GM23338 (cell line): Measurements from ENCODE around the gene HDHD3. TPM values are rescaled to one million over a fixed set of nuclear protein-coding genes. Genes with fewer than 3 reads are reported as not detected.

Source experiments
- ATAC-seq: fragments of 200-7000 bp; cut with Tn5 transposase; 3 replicates; pipeline ENCODE4 v1.9.1; 2020
- DNase-seq: peaks from one replicate; pipeline ENCODE4 v3.0.0-alpha.2; 2015; ENCODE audit warnings: low spot score
- H2AFZ ChIP-seq: fragments of 200-600 bp; sonication (generic); 2 replicates; pipeline ENCODE4 v1.8.0; 2016; ENCODE audit warnings: antibody characterized with exemption, mild to moderate bottlenecking, moderate library complexity
- H3F3A ChIP-seq: fragments of 200-600 bp; sonication (generic); replicated peaks from 2 replicates; pipeline ENCODE4 v1.8.0; 2017; ENCODE audit warnings: antibody characterized with exemption, mixed run types, low read depth
- H3K27ac ChIP-seq: fragments of 200-600 bp; sonication (generic); 2 replicates; pipeline ENCODE4 v1.6.1; 2016; ENCODE audit warnings: low read depth
- H3K27me3 ChIP-seq: fragments of 200-600 bp; sonication (generic); 2 replicates; pipeline ENCODE4 v1.8.0; 2016; ENCODE audit warnings: mild to moderate bottlenecking, mixed run types, moderate library complexity; ENCODE audit not compliant: insufficient read depth
- H3K36me3 ChIP-seq: fragments of 200-600 bp; sonication (generic); 2 replicates; pipeline ENCODE4 v1.8.0; 2016; ENCODE audit warnings: mild to moderate bottlenecking; ENCODE audit not compliant: insufficient read depth
- H3K4me1 ChIP-seq: fragments of 200-600 bp; sonication (generic); 2 replicates; pipeline ENCODE4 v1.8.0; 2016; ENCODE audit warnings: mild to moderate bottlenecking, moderate library complexity; ENCODE audit not compliant: insufficient read depth
- H3K4me2 ChIP-seq: fragments of 200-600 bp; sonication (generic); 2 replicates; pipeline ENCODE4 v1.7.1; 2017; ENCODE audit warnings: mixed run types
- H3K4me3 ChIP-seq: fragments of 200-600 bp; sonication (generic); 2 replicates; pipeline ENCODE4 v1.6.1; 2016; ENCODE audit warnings: mixed run types
- H3K79me2 ChIP-seq: fragments of 200-600 bp; sonication (generic); replicated peaks from 2 replicates; pipeline ENCODE4 v1.8.0; 2017; ENCODE audit warnings: mild to moderate bottlenecking; ENCODE audit not compliant: insufficient read depth
- H3K9me2 ChIP-seq: fragments of 200-600 bp; sonication (generic); 2 replicates; pipeline ENCODE4 v1.8.0; 2017; ENCODE audit not compliant: insufficient read depth
- H4K20me1 ChIP-seq: fragments of 200-600 bp; sonication (generic); replicated peaks from 2 replicates; pipeline ENCODE4 v1.8.0; 2017; ENCODE audit warnings: mild to moderate bottlenecking; ENCODE audit not compliant: insufficient read depth
- H3K27ac Mint-ChIP-seq: 2 replicates; pipeline ENCODE4 v1.8.0; 2020; ENCODE audit warnings: inconsistent platforms, mild to moderate bottlenecking, moderate library complexity, mixed read lengths
- H3K27me3 Mint-ChIP-seq: 3 replicates; pipeline ENCODE4 v1.8.0; 2022; ENCODE audit warnings: low read depth, mild to moderate bottlenecking, moderate library complexity, mixed read lengths, inconsistent platforms; ENCODE audit not compliant: insufficient read depth, poor library complexity
- H3K36me3 Mint-ChIP-seq: 3 replicates; pipeline ENCODE4 v1.8.0; 2021; ENCODE audit warnings: low read depth, mild to moderate bottlenecking, inconsistent platforms, moderate library complexity, mixed read lengths
- H3K4me1 Mint-ChIP-seq: 3 replicates; pipeline ENCODE4 v1.8.0; 2020; ENCODE audit warnings: mild to moderate bottlenecking, inconsistent platforms, mixed read lengths
- H3K4me3 Mint-ChIP-seq: 3 replicates; pipeline ENCODE4 v1.8.0; 2021; ENCODE audit warnings: moderate library complexity, mild to moderate bottlenecking, inconsistent platforms, mixed read lengths
- H3K9me3 Mint-ChIP-seq: 3 replicates; pipeline ENCODE4 v1.8.0; 2020; ENCODE audit warnings: moderate library complexity, mild to moderate bottlenecking, inconsistent platforms, mixed read lengths
- CREB1 ChIP-seq: fragments of 250-450 bp; sonication (Bioruptor Pico); IDR thresholded peaks from 2 replicates; pipeline ENCODE4 v1.5.0; 2020; ENCODE audit warnings: low read depth, mild to moderate bottlenecking, moderate library complexity
- ETS1 ChIP-seq: IDR thresholded peaks from 2 replicates; pipeline ENCODE4 v1.6.1; 2016; ENCODE audit warnings: antibody characterized with exemption
- EZH2 ChIP-seq: fragments of 200-600 bp; sonication (generic); IDR thresholded peaks from one replicate; pipeline ENCODE4 v1.8.0; 2017; ENCODE audit warnings: antibody characterized with exemption, mild to moderate bottlenecking, low read depth; ENCODE audit not compliant: unreplicated experiment
- EZH2phosphoT487 ChIP-seq: fragments of 200-600 bp; sonication (generic); IDR thresholded peaks from one replicate; pipeline ENCODE4 v1.8.1; 2018; ENCODE audit warnings: antibody characterized with exemption; ENCODE audit not compliant: unreplicated experiment
- JUNB ChIP-seq: IDR thresholded peaks from one replicate; pipeline ENCODE4 v1.6.1; 2016; ENCODE audit warnings: antibody characterized with exemption; ENCODE audit not compliant: unreplicated experiment
- NANOG ChIP-seq: IDR thresholded peaks from 2 replicates; pipeline ENCODE4 v1.6.1; 2016; ENCODE audit warnings: antibody characterized with exemption, borderline replicate concordance
- POLR2AphosphoS5 ChIP-seq: IDR thresholded peaks from 2 replicates; pipeline ENCODE4 v1.6.1; 2016; ENCODE audit warnings: antibody characterized with exemption, low read depth
- REST ChIP-seq: IDR thresholded peaks from one replicate; pipeline ENCODE4 v1.6.1; 2018; ENCODE audit warnings: antibody characterized with exemption; ENCODE audit not compliant: unreplicated experiment
- STAT1 ChIP-seq: IDR thresholded peaks from one replicate; pipeline ENCODE4 v1.6.1; 2016; ENCODE audit warnings: antibody characterized with exemption; ENCODE audit not compliant: unreplicated experiment
- ZNF114 ChIP-seq: fragments of 250-450 bp; sonication (Bioruptor Pico); IDR thresholded peaks from 2 replicates; pipeline ENCODE4 v1.5.0; 2020; ENCODE audit warnings: mild to moderate bottlenecking, moderate library complexity
- ZNF331 ChIP-seq: fragments of 250-450 bp; sonication (Bioruptor Pico); IDR thresholded peaks from 2 replicates; pipeline ENCODE4 v1.5.0; 2020; ENCODE audit warnings: low read depth, mild to moderate bottlenecking, moderate library complexity
- ZNF462 ChIP-seq: fragments of 250-450 bp; sonication (Bioruptor Pico); IDR thresholded peaks from 2 replicates; pipeline ENCODE4 v1.5.0; 2020; ENCODE audit warnings: mild to moderate bottlenecking, moderate library complexity
- polyA plus RNA-seq: library from polyadenylated mRNA; unstranded; fragments of >200 nt; fragmentation: Nextera tagmentation; extraction: Ambion mirVana; gene quantifications from 2 replicates; pipeline ENCODE4 v1.2.1, GENCODE V29; 2016
- total RNA-seq: library from RNA; depleted of rRNA; stranded (reverse); fragments of >200 nt; shearing (Covaris generic); gene quantifications from 2 replicates; pipeline ENCODE4 v1.2.3, GENCODE V29; 2014
- TF ChIP-seq, protein P1 (sequence below), 2 experiments: fragments of 200-600 bp in 1 of 2; sonication (generic) in 1 of 2; conservative IDR thresholded peaks; 2 replicates each; pipeline versions ENCODE4 v1.5.1 to v1.6.1; 2016 to 2017; ENCODE audit warnings: antibody characterized with exemption in 2 of 2, low read depth in 2 of 2, mild to moderate bottlenecking in 2 of 2, moderate library complexity in 1 of 2

HDHD3 gene
- total and polyA plus RNA-seq, 2 experiments from 2014 or later: 9.5 to 17.7 TPM

GRCh38 chr9:113363336-113363735 is 13.4 kb downstream of the HDHD3 start:
- ATAC-seq (no peak), DNase-seq (no peak)
- Histone ChIP-seq H4K20me1 (no peaks in the 10 kb centered on the region), H3K79me2 (no peaks in the 10 kb centered on the region), H3K4me3 (no peak overlapping the region), H2AFZ (no peak overlapping the region), H3K27ac (no peak overlapping the region), H3K27me3 (no peaks in the 10 kb centered on the region), H3K36me3 (no peaks in the 10 kb centered on the region), H3K4me2 (no peak overlapping the region), H3K4me1 (no peaks in the 10 kb centered on the region), H3K9me2 (no peaks in the 10 kb centered on the region), H3F3A (no peaks in the 10 kb centered on the region)
- Mint-ChIP-seq H3K27ac (no peak overlapping the region), H3K36me3 (no peaks in the 10 kb centered on the region), H3K4me3 (no peak overlapping the region), H3K9me3 (no peaks in the 10 kb centered on the region), H3K4me1 (no peaks in the 10 kb centered on the region), H3K27me3 (no peaks in the 10 kb centered on the region)
- TF ChIP-seq CREB1 (CRISPR knock-in tag) (no peak), JUNB (no peak), STAT1 (no peak), POLR2AphosphoS5 (no peak), EZH2phosphoT487 (no peak), ZNF114 (CRISPR knock-in tag) (no peak), ETS1 (no peak), REST (no peak), ZNF462 (CRISPR knock-in tag) (no peak), ZNF331 (CRISPR knock-in tag) (no peak), NANOG (no peak), EZH2 (no peak)
- TF ChIP-seq, protein P1, sequence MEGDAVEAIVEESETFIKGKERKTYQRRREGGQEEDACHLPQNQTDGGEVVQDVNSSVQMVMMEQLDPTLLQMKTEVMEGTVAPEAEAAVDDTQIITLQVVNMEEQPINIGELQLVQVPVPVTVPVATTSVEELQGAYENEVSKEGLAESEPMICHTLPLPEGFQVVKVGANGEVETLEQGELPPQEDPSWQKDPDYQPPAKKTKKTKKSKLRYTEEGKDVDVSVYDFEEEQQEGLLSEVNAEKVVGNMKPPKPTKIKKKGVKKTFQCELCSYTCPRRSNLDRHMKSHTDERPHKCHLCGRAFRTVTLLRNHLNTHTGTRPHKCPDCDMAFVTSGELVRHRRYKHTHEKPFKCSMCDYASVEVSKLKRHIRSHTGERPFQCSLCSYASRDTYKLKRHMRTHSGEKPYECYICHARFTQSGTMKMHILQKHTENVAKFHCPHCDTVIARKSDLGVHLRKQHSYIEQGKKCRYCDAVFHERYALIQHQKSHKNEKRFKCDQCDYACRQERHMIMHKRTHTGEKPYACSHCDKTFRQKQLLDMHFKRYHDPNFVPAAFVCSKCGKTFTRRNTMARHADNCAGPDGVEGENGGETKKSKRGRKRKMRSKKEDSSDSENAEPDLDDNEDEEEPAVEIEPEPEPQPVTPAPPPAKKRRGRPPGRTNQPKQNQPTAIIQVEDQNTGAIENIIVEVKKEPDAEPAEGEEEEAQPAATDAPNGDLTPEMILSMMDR (conservative IDR thresholded peaks at IDR 0.05; ENCODE audit: low read depth in 2 of 2): no peak
